Nephron progenitor cell (in vitro differentiated cells): ENCODE data around the gene PALLD.

Experiments
- DNase-seq: peaks from one replicate; pipeline ENCODE4 v3.0.0; 2021
- H3K27ac Mint-ChIP-seq: 2 replicates; pipeline ENCODE4 v1.8.0; 2021; ENCODE audit warnings: mild to moderate bottlenecking, moderate library complexity, mixed read lengths
- H3K27me3 Mint-ChIP-seq: 2 replicates; pipeline ENCODE4 v1.8.0; 2021; ENCODE audit warnings: mild to moderate bottlenecking, low read depth, mixed read lengths; ENCODE audit not compliant: poor library complexity
- H3K36me3 Mint-ChIP-seq: 2 replicates; pipeline ENCODE4 v1.8.0; 2021; ENCODE audit warnings: low read depth, mixed read lengths
- H3K4me1 Mint-ChIP-seq: 2 replicates; pipeline ENCODE4 v1.8.0; 2021; ENCODE audit warnings: mixed read lengths
- H3K4me3 Mint-ChIP-seq: 2 replicates; pipeline ENCODE4 v1.8.0; 2021; ENCODE audit warnings: mild to moderate bottlenecking, moderate library complexity, mixed read lengths
- H3K9me3 Mint-ChIP-seq: 2 replicates; pipeline ENCODE4 v1.8.0; 2021; ENCODE audit warnings: mild to moderate bottlenecking, moderate library complexity, mixed read lengths
- CTCF ChIP-seq: fragments of 200-600 bp; sonication (generic); IDR thresholded peaks from 2 replicates; pipeline ENCODE4 v1.5.0; 2021; ENCODE audit warnings: antibody characterized with exemption

The PALLD gene

DNA sequence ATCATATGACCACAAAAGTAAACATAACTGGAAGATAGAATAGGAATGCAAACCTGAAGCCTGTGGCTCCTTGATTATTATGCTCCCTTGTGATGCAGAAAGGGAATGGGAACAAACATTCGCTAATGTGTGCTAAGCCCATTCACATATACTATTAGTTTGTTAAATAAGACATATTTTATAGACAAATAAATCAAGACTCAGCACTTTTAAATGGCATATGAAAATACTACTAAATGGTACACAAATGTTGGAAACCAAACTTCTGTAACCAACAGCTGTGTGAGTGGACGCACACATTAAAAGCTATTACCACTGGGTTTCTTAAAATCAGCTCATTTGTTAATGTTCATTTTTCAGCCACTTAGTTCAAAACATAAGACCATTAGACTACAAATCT is 417.2 kb downstream of the PALLD start:
- DNase-seq, result no peak
- H3K27me3 Mint-ChIP-seq, result no peaks in the 10 kb centered on the region
- no peak overlapping the region for H3K4me3 Mint-ChIP-seq
- no peaks in the 10 kb centered on the region for H3K9me3 Mint-ChIP-seq
- TF ChIP-seq CTCF, result no peak
- no peak overlapping the region for H3K27ac Mint-ChIP-seq
- H3K36me3 Mint-ChIP-seq, result peaks cover 45% of the 10 kb centered on the region
- H3K4me1 Mint-ChIP-seq, result peaks cover 2% of the 10 kb centered on the region

DNA sequence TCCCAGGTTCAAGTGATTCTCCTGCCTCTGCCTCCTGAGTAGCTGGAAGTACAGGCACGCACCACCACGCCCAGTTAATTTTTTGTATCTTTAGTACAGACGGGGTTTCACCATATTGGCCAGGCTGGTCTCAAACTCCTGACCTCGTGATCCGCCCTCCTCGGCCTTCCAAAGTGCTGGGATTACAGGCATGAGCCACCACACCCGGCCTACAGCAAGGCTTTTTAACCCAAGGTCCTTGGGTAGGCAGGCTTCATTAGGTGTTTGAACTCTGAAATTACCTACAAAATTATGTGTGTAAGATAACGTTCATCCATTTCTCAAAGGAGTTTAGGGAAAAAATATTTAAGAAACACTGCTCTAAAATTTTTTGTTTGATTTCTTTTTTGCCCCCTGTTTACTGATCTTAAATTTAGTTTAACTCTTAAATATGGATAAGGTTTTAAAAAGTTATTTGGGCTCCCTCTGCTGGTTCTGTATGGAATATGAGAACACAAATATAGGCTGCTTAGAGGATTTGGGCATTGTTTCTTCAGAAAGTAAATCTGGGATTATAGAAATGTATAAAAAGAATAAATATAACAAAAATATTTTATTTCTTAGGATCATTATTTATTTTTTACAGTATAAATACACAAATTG is 420.4 kb downstream of the PALLD start:
- TF ChIP-seq CTCF, result peak; percentile 63
- no peak for DNase-seq
- Mint-ChIP-seq H3K27ac (no peak overlapping the region), H3K9me3 (no peaks in the 10 kb centered on the region), H3K4me1 (peaks cover 10% of the 10 kb centered on the region), H3K36me3 (peaks cover 41% of the 10 kb centered on the region), H3K27me3 (no peaks in the 10 kb centered on the region), H3K4me3 (no peak overlapping the region)

- Mint-ChIP-seq H3K27ac (peak overlapping the region; percentile 83), H3K9me3 (no peaks in the 10 kb centered on the region), H3K27me3 (no peaks in the 10 kb centered on the region), H3K4me1 (peaks cover 15% of the 10 kb centered on the region), H3K4me3 (no peak overlapping the region), H3K36me3 (peaks cover 53% of the 10 kb centered on the region)
- no peak for TF ChIP-seq CTCF
- DNase-seq, result no peak
Observed at GRCh38 chr4:168919706-168920324, 423.0 kb downstream of the PALLD start.

DNA sequence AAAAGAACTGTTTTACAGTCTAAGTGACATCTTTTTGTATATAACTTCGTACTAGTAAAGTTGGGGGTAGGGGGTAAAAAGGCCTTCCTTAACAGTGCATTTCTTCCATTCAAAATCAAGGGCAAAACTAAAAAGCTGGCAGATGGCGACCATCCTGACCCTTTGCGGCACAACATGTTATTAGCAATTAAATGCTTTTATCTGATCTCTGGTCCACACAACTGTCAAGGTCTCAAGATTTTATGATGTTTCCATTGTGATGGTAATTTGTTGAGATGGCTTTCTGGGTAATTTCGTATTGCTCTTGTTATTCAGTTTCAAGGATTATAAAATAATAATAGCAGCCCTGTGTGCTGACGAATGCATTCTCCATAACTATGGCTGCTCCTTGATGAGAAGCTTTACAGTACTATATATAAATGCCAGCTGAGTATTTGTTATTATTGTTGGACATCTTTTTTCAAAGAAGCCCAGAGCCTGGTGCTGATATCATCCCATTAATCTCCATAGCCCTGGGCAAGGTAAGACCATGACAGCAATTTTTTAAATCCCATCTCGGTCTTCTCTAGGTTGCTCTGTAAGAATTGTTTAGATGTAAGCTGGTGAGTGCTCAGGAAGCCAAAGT is 423.7 kb downstream of the PALLD start:
- H3K36me3 Mint-ChIP-seq, result peaks cover 55% of the 10 kb centered on the region
- H3K27me3 Mint-ChIP-seq, result no peaks in the 10 kb centered on the region
- H3K27ac Mint-ChIP-seq, result peak overlapping the region; percentile 83
- no peak overlapping the region for H3K4me3 Mint-ChIP-seq
- no peak for DNase-seq
- H3K4me1 Mint-ChIP-seq, result peaks cover 15% of the 10 kb centered on the region
- no peaks in the 10 kb centered on the region for H3K9me3 Mint-ChIP-seq
- no peak for TF ChIP-seq CTCF

GRCh38 chr4:168923526-168924194 is 426.8 kb downstream of the PALLD start:
- DNase-seq, result peak; percentile 60
- H3K36me3 Mint-ChIP-seq, result peaks cover 58% of the 10 kb centered on the region
- peak; percentile 76 for TF ChIP-seq CTCF
- H3K27me3 Mint-ChIP-seq, result no peaks in the 10 kb centered on the region
- peaks cover 15% of the 10 kb centered on the region for H3K4me1 Mint-ChIP-seq
- no peak overlapping the region for H3K4me3 Mint-ChIP-seq
- no peaks in the 10 kb centered on the region for H3K9me3 Mint-ChIP-seq
- H3K27ac Mint-ChIP-seq, result peak overlapping the region; percentile 84
